ENCODE results near the gene PPP1R12C.
"Not testable (repeated sequence)": the region's sequence is repeated elsewhere in the genome, so short reads cannot be mapped to it uniquely, and the experiment has no call there.

Gene PPP1R12C

GRCh38 chr19:55076321-55076720 lies 41.1 kb downstream of the PPP1R12C start:
- in situ Hi-C loops (cut with MboI; ENCODE audit: low sequenced_read_pairs) = no loop called here

- in situ Hi-C loops (cut with MboI; ENCODE audit: low sequenced_read_pairs) = no loop called here
Observed at GRCh38 chr19:55075371-55075998, 42.0 kb downstream of the PPP1R12C start, which contains the start of gene EPS8L1. Gene EPS8L1, plus strand, starts transcription at chr19:55075869. Its CDS starts 576 bp downstream, at chr19:55076445.

- in situ Hi-C loops (cut with MboI; ENCODE audit: low sequenced_read_pairs) = no loop called here
Observed at GRCh38 chr19:55071913-55072312, 45.5 kb downstream of the PPP1R12C start.

GRCh38 chr19:55071129-55071502 lies 46.3 kb downstream of the PPP1R12C start:
- in situ Hi-C loops (cut with MboI; ENCODE audit: low sequenced_read_pairs) = no loop called here

- in situ Hi-C loops (cut with MboI; ENCODE audit: low sequenced_read_pairs) = no loop called here
Observed at GRCh38 chr19:55070466-55071128, 46.8 kb downstream of the PPP1R12C start.

- in situ Hi-C loops (cut with MboI; ENCODE audit: low sequenced_read_pairs) = no loop called here
Observed at GRCh38 chr19:55069865-55070197, 47.6 kb downstream of the PPP1R12C start.

GRCh38 chr19:55068950-55069864 lies 48.2 kb downstream of the PPP1R12C start:
- in situ Hi-C loops (cut with MboI; ENCODE audit: low sequenced_read_pairs) = no loop called here

GRCh38 chr19:55067869-55068268 lies 49.6 kb downstream of the PPP1R12C start:
- in situ Hi-C loops (cut with MboI; ENCODE audit: low sequenced_read_pairs) = no loop called here

- in situ Hi-C loops (cut with MboI; ENCODE audit: low sequenced_read_pairs) = no loop called here
Observed at GRCh38 chr19:55066107-55066709, 51.2 kb downstream of the PPP1R12C start.

- in situ Hi-C loops (cut with MboI; ENCODE audit: low sequenced_read_pairs) = not testable (repeated sequence)
Observed at GRCh38 chr19:55065516-55065915, 51.9 kb downstream of the PPP1R12C start.

- in situ Hi-C loops (cut with MboI; ENCODE audit: low sequenced_read_pairs) = no loop called here
Observed at GRCh38 chr19:55063492-55063843, 54.0 kb downstream of the PPP1R12C start.

GRCh38 chr19:55062735-55063491 lies 54.5 kb downstream of the PPP1R12C start, which contains the start of gene RDH13:
Gene RDH13, minus strand, starts transcription at chr19:55063148. Its CDS starts 116 bp downstream, at chr19:55063032.
- in situ Hi-C loops (cut with MboI; ENCODE audit: low sequenced_read_pairs) = no loop called here

GRCh38 chr19:55060287-55060686 lies 57.1 kb downstream of the PPP1R12C start:
- in situ Hi-C loops (cut with MboI; ENCODE audit: low sequenced_read_pairs) = not testable (repeated sequence)

- in situ Hi-C loops (cut with MboI; ENCODE audit: low sequenced_read_pairs) = no loop called here
Observed at GRCh38 chr19:55058781-55059610, 58.4 kb downstream of the PPP1R12C start.

GRCh38 chr19:55056827-55057226 lies 60.6 kb downstream of the PPP1R12C start:
- in situ Hi-C loops (cut with MboI; ENCODE audit: low sequenced_read_pairs) = no loop called here

- in situ Hi-C loops (cut with MboI; ENCODE audit: low sequenced_read_pairs) = no loop called here
Observed at GRCh38 chr19:55053735-55054134, 63.7 kb downstream of the PPP1R12C start.

- in situ Hi-C loops (cut with MboI; ENCODE audit: low sequenced_read_pairs) = no loop called here
Observed at GRCh38 chr19:55050749-55051532, 66.5 kb downstream of the PPP1R12C start.

GRCh38 chr19:55048446-55048845 lies 69.0 kb downstream of the PPP1R12C start:
- in situ Hi-C loops (cut with MboI; ENCODE audit: low sequenced_read_pairs) = no loop called here

GRCh38 chr19:55047951-55048350 lies 69.5 kb downstream of the PPP1R12C start:
- in situ Hi-C loops (cut with MboI; ENCODE audit: low sequenced_read_pairs) = no loop called here

Measured in hTERT RPE-1 (cell line).